ENCODE results near the gene NUDT14. TPM values are rescaled to one million over a fixed set of nuclear protein-coding genes. Genes with fewer than 3 reads are reported as not detected.

Gene NUDT14
- total and polyA plus RNA-seq, 3 experiments from 2014 or later, result 6.7 to 12.4 (median 6.9) TPM

- no peaks in the 10 kb centered on the region for H3K36me3 ChIP-seq (ENCODE audit: insufficient read depth, low read length)
- no peaks in the 10 kb centered on the region for H3K4me1 ChIP-seq (ENCODE audit: insufficient read depth, low read length)
- ChIA-PET POLR2A (no interaction called here), CTCF (no interaction called here)
- Mint-ChIP-seq H3K36me3 (no peaks in the 10 kb centered on the region), H3K9me3 (no peaks in the 10 kb centered on the region), H3K4me3 (peak overlapping the region in 1 of 7 donors; percentile 40), H3K27ac (peak overlapping the region in 1 of 8 donors; percentile 86), H3K27me3 (peaks cover 8 to 13% of the 10 kb centered on the region in 2 donors), H3K4me1 (peaks cover 0 to 3% (median 0%) of the 10 kb centered on the region in 3 donors)
- no peaks in the 10 kb centered on the region for H3K9me3 ChIP-seq (ENCODE audit: low read length)
- DNase-seq, result no peak
- no peak overlapping the region for H3K27ac ChIP-seq (ENCODE audit: low read depth, low read length)
- H3K4me3 ChIP-seq (ENCODE audit: low read length), result no peak overlapping the region
- H3K27me3 ChIP-seq (ENCODE audit: insufficient read depth, low read length, poor library complexity, severe bottlenecking), result peaks cover 5% of the 10 kb centered on the region
Observed at GRCh38 chr14:105162669-105162979, 18.5 kb downstream of the NUDT14 start.

- Histone ChIP-seq H3K9me3 (ENCODE audit: low read length) (no peaks in the 10 kb centered on the region), H3K4me3 (ENCODE audit: low read length) (no peak overlapping the region), H3K36me3 (ENCODE audit: insufficient read depth, low read length) (no peaks in the 10 kb centered on the region), H3K27ac (ENCODE audit: low read depth, low read length) (no peak overlapping the region), H3K27me3 (ENCODE audit: insufficient read depth, low read length, poor library complexity, severe bottlenecking) (peaks cover 5% of the 10 kb centered on the region), H3K4me1 (ENCODE audit: insufficient read depth, low read length) (no peaks in the 10 kb centered on the region)
- peak overlapping the region in 1 of 7 donors; percentile 40 for H3K4me3 Mint-ChIP-seq
- CTCF ChIA-PET, result no interaction called here
- H3K36me3 Mint-ChIP-seq, result no peaks in the 10 kb centered on the region
- H3K4me1 Mint-ChIP-seq, result peaks cover 0 to 3% (median 0%) of the 10 kb centered on the region in 3 donors
- H3K27ac Mint-ChIP-seq, result peak overlapping the region in 1 of 8 donors; percentile 86
- POLR2A ChIA-PET, result no interaction called here
- H3K27me3 Mint-ChIP-seq, result peaks cover 8 to 15% of the 10 kb centered on the region in 2 donors
- H3K9me3 Mint-ChIP-seq, result no peaks in the 10 kb centered on the region
- DNase-seq, result peak in 1 of 5 donors; percentile 64
Observed at GRCh38 chr14:105161964-105162668, 19.0 kb downstream of the NUDT14 start.

DNA sequence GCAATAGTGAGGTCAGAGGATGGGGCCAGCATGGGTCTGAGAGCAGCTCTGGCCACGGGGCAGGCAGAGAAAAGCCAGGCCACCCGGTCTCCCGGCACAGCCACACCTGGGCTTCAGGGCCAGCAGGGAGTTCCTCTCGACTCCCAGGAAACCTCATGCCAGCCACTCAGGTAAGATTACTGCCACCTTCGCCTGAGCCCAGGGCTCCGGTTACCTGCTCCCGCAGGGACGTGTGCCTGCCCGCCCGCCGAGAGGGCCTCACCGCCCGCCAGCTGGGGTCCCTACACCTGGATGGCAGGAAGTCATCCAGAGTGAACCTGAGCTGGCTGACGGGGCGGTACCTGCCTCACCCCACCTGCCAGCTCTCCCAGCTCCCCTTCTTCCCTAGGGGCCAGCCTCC is 19.8 kb downstream of the NUDT14 start:
- no peak overlapping the region for H3K27ac Mint-ChIP-seq
- no peak overlapping the region for H3K4me3 Mint-ChIP-seq
- Histone ChIP-seq H3K4me1 (ENCODE audit: insufficient read depth, low read length) (no peaks in the 10 kb centered on the region), H3K27me3 (ENCODE audit: insufficient read depth, low read length, poor library complexity, severe bottlenecking) (no peaks in the 10 kb centered on the region), H3K36me3 (ENCODE audit: insufficient read depth, low read length) (no peaks in the 10 kb centered on the region), H3K4me3 (ENCODE audit: low read length) (no peak overlapping the region), H3K9me3 (ENCODE audit: low read length) (no peaks in the 10 kb centered on the region), H3K27ac (ENCODE audit: low read depth, low read length) (no peak overlapping the region)
- H3K9me3 Mint-ChIP-seq, result no peaks in the 10 kb centered on the region
- no peaks in the 10 kb centered on the region for H3K4me1 Mint-ChIP-seq
- no peak for DNase-seq
- CTCF ChIA-PET, result no interaction called here
- H3K27me3 Mint-ChIP-seq, result peaks cover 2 to 8% of the 10 kb centered on the region in 2 donors
- POLR2A ChIA-PET, result no interaction called here
- H3K36me3 Mint-ChIP-seq, result no peaks in the 10 kb centered on the region

GRCh38 chr14:105160776-105161175 is 20.3 kb downstream of the NUDT14 start:
- DNase-seq, result no peak
- H3K4me1 ChIP-seq (ENCODE audit: insufficient read depth, low read length), result no peaks in the 10 kb centered on the region
- no peak overlapping the region for H3K27ac ChIP-seq (ENCODE audit: low read depth, low read length)
- Mint-ChIP-seq H3K27me3 (peaks cover 2 to 8% of the 10 kb centered on the region in 2 donors), H3K4me1 (no peaks in the 10 kb centered on the region), H3K36me3 (no peaks in the 10 kb centered on the region), H3K9me3 (no peaks in the 10 kb centered on the region), H3K4me3 (no peak overlapping the region), H3K27ac (no peak overlapping the region)
- H3K4me3 ChIP-seq (ENCODE audit: low read length), result no peak overlapping the region
- ChIA-PET POLR2A (no interaction called here), CTCF (no interaction called here)
- no peaks in the 10 kb centered on the region for H3K36me3 ChIP-seq (ENCODE audit: insufficient read depth, low read length)
- H3K27me3 ChIP-seq (ENCODE audit: insufficient read depth, low read length, poor library complexity, severe bottlenecking), result no peaks in the 10 kb centered on the region
- no peaks in the 10 kb centered on the region for H3K9me3 ChIP-seq (ENCODE audit: low read length)

- no peaks in the 10 kb centered on the region for H3K4me1 ChIP-seq (ENCODE audit: insufficient read depth, low read length)
- Mint-ChIP-seq H3K4me1 (no peaks in the 10 kb centered on the region), H3K27me3 (peaks cover 2 to 3% of the 10 kb centered on the region in 2 donors), H3K4me3 (no peak overlapping the region), H3K9me3 (no peaks in the 10 kb centered on the region), H3K27ac (no peak overlapping the region), H3K36me3 (no peaks in the 10 kb centered on the region)
- ChIA-PET CTCF (no interaction called here), POLR2A (no interaction called here)
- no peak overlapping the region for H3K4me3 ChIP-seq (ENCODE audit: low read length)
- H3K27me3 ChIP-seq (ENCODE audit: insufficient read depth, low read length, poor library complexity, severe bottlenecking), result no peaks in the 10 kb centered on the region
- no peaks in the 10 kb centered on the region for H3K36me3 ChIP-seq (ENCODE audit: insufficient read depth, low read length)
- no peak overlapping the region for H3K27ac ChIP-seq (ENCODE audit: low read depth, low read length)
- no peaks in the 10 kb centered on the region for H3K9me3 ChIP-seq (ENCODE audit: low read length)
- no peak for DNase-seq
Observed at GRCh38 chr14:105159344-105159743, 21.8 kb downstream of the NUDT14 start.

GRCh38 chr14:105158794-105159193 is 22.3 kb downstream of the NUDT14 start:
- Mint-ChIP-seq H3K27me3 (peaks cover 2 to 3% of the 10 kb centered on the region in 2 donors), H3K36me3 (no peaks in the 10 kb centered on the region), H3K27ac (no peak overlapping the region), H3K4me3 (no peak overlapping the region), H3K4me1 (no peaks in the 10 kb centered on the region), H3K9me3 (no peaks in the 10 kb centered on the region)
- CTCF ChIA-PET, result no interaction called here
- POLR2A ChIA-PET, result no interaction called here
- H3K27me3 ChIP-seq (ENCODE audit: insufficient read depth, low read length, poor library complexity, severe bottlenecking), result no peaks in the 10 kb centered on the region
- no peaks in the 10 kb centered on the region for H3K4me1 ChIP-seq (ENCODE audit: insufficient read depth, low read length)
- H3K9me3 ChIP-seq (ENCODE audit: low read length), result no peaks in the 10 kb centered on the region
- DNase-seq, result no peak
- no peaks in the 10 kb centered on the region for H3K36me3 ChIP-seq (ENCODE audit: insufficient read depth, low read length)
- no peak overlapping the region for H3K4me3 ChIP-seq (ENCODE audit: low read length)
- H3K27ac ChIP-seq (ENCODE audit: low read depth, low read length), result no peak overlapping the region

- no peak overlapping the region for H3K4me3 Mint-ChIP-seq
- H3K4me1 Mint-ChIP-seq, result no peaks in the 10 kb centered on the region
- H3K9me3 Mint-ChIP-seq, result no peaks in the 10 kb centered on the region
- Histone ChIP-seq H3K4me3 (ENCODE audit: low read length) (no peak overlapping the region), H3K27ac (ENCODE audit: low read depth, low read length) (no peak overlapping the region), H3K4me1 (ENCODE audit: insufficient read depth, low read length) (no peaks in the 10 kb centered on the region), H3K27me3 (ENCODE audit: insufficient read depth, low read length, poor library complexity, severe bottlenecking) (no peaks in the 10 kb centered on the region), H3K9me3 (ENCODE audit: low read length) (no peaks in the 10 kb centered on the region), H3K36me3 (ENCODE audit: insufficient read depth, low read length) (no peaks in the 10 kb centered on the region)
- ChIA-PET POLR2A (no interaction called here), CTCF (no interaction called here)
- H3K27ac Mint-ChIP-seq, result no peak overlapping the region
- H3K27me3 Mint-ChIP-seq, result peaks cover 2 to 3% of the 10 kb centered on the region in 2 donors
- DNase-seq, result no peak
- H3K36me3 Mint-ChIP-seq, result no peaks in the 10 kb centered on the region
Observed at GRCh38 chr14:105157872-105158271, 23.2 kb downstream of the NUDT14 start.

DNA sequence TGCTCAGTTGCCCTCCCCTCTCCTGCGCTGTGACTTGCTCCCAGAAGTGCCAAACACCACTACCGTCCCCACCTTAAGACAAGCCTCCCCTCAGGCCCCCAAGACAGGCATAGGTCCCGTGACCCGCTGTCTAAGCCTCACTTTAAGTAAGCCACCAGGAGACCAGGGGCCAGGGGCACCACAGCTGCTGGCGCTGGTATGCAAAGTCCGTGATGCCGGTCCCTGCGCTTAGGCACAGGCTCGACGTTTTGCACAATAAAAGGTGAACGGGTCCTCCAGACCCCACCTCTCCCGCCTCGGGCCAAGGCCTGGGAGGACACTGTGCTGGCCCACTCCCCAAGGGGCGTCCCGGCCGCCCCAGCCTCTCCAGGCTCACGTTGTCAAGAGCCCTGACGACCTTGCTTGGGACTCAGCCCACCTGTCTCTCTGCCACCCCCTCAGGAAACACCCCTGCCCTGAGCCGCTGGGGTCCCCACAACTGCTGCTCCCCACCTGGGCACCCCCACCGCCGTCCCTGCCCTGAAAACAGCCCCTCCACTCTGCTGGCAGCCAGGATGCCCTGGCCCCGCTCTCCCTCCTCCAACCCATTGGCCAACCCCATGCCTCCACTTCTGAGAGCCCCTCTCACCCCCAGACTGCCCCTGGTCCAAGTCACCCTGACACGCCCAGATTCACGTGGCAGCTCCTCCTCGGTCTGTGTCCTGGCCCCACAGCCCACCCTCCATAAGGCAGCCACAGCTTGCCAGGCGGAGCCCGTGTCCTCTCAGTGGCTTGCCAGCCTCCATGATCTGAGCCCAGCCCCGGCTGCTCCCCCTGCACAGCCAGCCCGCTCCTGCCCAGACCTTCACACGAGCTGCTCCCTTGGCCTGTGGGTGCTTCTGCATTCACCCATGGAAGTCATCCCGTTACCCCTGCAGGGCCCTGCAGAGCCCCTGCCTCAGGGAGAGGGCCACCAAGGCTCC is 24.4 kb downstream of the NUDT14 start:
- Mint-ChIP-seq H3K4me1 (no peaks in the 10 kb centered on the region), H3K9me3 (no peaks in the 10 kb centered on the region), H3K36me3 (no peaks in the 10 kb centered on the region), H3K27me3 (peaks cover 2 to 3% of the 10 kb centered on the region in 2 donors), H3K4me3 (no peak overlapping the region), H3K27ac (no peak overlapping the region)
- Histone ChIP-seq H3K27ac (ENCODE audit: low read depth, low read length) (no peak overlapping the region), H3K9me3 (ENCODE audit: low read length) (no peaks in the 10 kb centered on the region), H3K36me3 (ENCODE audit: insufficient read depth, low read length) (no peaks in the 10 kb centered on the region), H3K27me3 (ENCODE audit: insufficient read depth, low read length, poor library complexity, severe bottlenecking) (no peaks in the 10 kb centered on the region), H3K4me1 (ENCODE audit: insufficient read depth, low read length) (no peaks in the 10 kb centered on the region), H3K4me3 (ENCODE audit: low read length) (no peak overlapping the region)
- ChIA-PET POLR2A (no interaction called here), CTCF (no interaction called here)
- no peak for DNase-seq

Data from CD8-positive, alpha-beta memory T cell (primary cell).